HUDEP-2 (cell line): ENCODE results near the gene CALD1.

ENCODE experiments used
- DNase-seq, 76 experiments: peaks; one replicate each; lab custom pipeline; 2025; ENCODE audit not compliant: unreplicated experiment in 76 of 76; lab: John Stamatoyannopoulos, UW

CALD1 gene

GRCh38 chr7:134823400-134823799 lies 44.0 kb downstream of the CALD1 start:
- no peak for DNase-seq

GRCh38 chr7:134825666-134826065 lies 46.2 kb downstream of the CALD1 start:
- no peak for DNase-seq

DNA sequence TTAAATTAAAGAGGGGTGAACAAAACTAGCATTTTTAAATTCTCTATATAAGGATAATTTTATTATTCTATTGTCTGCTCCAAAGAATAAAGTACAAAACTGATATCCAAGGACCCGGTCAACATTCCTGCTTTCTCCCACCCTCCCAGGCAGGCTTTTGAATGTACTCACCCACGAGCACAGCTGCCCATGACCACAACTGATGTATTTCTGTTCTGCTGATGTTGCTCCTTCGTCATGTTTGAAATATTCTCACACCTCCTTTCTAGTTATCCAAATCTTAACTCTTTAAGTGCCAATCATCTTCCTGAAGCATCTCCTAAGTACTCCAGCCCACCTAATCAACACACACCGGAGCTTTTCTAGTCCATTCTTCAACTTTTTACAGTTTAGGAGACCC lies 46.7 kb downstream of the CALD1 start:
- DNase-seq, result no peak

DNA sequence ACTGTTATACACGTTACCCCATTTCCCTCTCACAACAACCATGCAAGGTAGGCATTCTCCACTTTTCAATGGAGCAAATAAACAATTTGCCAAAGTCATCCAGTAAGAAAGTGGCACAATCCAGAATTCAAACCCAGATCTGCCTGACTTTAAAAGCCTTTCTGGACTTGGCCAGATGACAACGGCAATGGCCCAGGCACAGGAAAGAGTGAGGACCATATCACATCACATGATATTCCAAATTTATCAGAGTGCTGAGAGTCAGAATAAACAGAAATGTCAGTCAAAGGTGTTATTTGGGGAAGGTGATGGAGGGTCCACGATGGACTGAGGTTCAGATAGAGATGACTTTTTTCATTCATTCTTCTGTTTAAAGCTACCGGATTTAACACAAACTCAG lies 48.0 kb downstream of the CALD1 start:
- DNase-seq, result no peak

- DNase-seq, result no peak
Observed at GRCh38 chr7:134827889-134828288, 48.5 kb downstream of the CALD1 start.

GRCh38 chr7:134828361-134828760 lies 48.9 kb downstream of the CALD1 start:
- no peak for DNase-seq

GRCh38 chr7:134829380-134829986 lies 50.0 kb downstream of the CALD1 start:
- no peak for DNase-seq

DNA sequence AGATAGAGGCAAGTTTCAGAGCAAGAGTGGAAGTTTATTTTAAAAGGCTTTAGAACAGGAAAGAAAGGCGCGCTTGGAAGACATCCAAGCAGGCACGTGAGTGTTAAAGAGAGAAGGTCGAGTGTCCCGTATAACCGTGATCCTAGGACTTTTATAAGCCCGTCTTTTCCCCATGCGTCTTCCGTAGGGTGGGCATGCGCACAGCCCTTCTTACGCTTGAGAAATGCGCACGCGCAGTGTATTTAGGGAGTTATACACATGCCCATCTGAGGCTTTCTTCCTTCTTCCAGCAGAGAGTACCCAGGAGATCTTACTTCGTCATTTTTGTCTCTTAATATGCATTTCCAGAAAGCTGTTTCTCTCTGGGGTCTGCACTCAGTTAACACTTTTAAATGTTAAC lies 52.4 kb downstream of the CALD1 start:
- DNase-seq, result no peak

DNA sequence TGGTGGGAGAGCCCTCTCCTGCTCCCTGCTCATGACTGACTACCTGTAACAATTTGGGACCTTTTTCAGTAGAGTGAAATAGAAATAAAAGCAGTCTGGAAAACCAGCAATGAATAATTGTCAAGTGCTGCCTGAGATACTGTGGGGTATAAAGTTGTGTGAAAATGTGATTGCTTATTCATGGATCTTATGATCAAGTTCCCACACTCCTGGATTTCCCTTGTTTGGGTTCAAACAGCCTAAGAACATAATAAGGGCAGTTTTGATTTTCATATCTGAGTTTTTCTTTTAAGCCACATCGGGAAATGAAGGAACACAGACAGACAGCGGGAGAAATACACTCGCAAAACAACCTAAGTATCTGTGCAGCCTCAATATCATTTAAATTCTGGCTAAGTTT lies 52.9 kb downstream of the CALD1 start:
- no peak for DNase-seq

GRCh38 chr7:134834689-134835462 lies 55.4 kb downstream of the CALD1 start:
- DNase-seq, result peak in 34 of 76 experiments; percentile 1 to 84 (median 38)

DNA sequence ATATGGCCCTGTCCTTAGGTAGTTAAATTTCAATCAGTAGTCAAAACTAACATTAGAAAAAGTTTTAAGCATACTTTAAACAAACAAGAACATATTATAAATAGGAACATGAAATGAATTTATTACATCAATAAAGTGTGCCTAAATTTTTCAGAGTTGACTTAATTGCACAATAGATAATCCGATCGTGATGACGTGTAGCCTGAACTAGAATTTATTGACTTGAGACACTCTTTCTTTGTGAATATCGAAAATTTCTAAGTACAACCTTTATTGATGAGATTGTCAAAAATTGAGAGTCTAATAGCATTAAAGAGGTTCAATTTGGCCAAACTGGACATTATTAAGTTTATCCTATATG lies 56.0 kb downstream of the CALD1 start:
- no peak for DNase-seq

GRCh38 chr7:134836447-134836846 lies 57.0 kb downstream of the CALD1 start:
- no peak for DNase-seq

- no peak for DNase-seq
Observed at GRCh38 chr7:134839298-134839697, 59.9 kb downstream of the CALD1 start.

GRCh38 chr7:134842062-134842461 lies 62.6 kb downstream of the CALD1 start:
- DNase-seq, result no peak

DNA sequence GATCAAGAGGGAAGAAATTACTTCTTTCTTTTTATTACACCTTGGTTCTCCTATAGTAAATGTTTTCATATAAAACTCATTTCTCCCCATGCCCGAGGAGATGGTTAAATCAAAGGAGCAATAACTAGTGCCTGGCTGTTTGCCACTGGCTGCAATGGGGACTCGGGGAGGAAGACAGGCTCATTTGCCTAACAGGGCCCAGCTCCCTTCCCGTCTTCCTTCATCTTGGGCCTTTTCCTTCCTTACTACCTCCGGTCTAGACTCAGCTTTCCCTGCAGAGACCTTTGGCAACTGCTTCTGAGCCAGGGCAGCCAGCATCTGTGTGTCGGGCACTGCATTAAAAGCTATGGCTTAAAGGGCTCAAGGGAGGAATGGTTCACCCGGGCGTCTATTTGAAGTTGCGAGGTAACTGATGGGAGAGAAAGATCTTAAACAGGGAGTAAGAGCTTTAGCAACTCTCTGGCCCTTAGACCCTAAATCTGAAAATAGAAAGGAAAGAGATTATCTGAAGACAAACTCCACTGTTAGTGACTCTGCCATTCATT lies 63.5 kb downstream of the CALD1 start:
- DNase-seq, result no peak

- no peak for DNase-seq
Observed at GRCh38 chr7:134844200-134844599, 64.8 kb downstream of the CALD1 start.

- DNase-seq, result no peak
Observed at GRCh38 chr7:134845461-134845860, 66.0 kb downstream of the CALD1 start.

- no peak for DNase-seq
Observed at GRCh38 chr7:134847851-134848588, 68.6 kb downstream of the CALD1 start.

DNA sequence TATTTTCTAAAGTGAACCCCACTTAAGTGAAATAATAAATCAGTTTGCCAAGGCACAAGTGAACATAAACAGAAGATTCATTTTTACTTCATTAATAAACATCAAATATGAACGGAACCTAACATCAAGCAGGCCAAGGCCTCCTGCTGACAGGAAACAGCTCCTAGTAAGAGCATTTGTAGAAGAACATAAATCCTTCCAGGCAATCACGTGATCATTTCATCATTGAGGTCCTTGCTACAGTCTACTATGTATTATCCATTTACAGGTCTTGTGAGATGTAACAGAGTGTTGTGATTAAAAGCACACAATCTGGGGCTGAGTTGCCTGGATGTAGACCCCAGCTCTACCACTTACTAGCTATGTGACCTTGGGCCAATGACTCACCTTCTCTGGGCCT lies 70.6 kb downstream of the CALD1 start:
- DNase-seq, result no peak

DNA sequence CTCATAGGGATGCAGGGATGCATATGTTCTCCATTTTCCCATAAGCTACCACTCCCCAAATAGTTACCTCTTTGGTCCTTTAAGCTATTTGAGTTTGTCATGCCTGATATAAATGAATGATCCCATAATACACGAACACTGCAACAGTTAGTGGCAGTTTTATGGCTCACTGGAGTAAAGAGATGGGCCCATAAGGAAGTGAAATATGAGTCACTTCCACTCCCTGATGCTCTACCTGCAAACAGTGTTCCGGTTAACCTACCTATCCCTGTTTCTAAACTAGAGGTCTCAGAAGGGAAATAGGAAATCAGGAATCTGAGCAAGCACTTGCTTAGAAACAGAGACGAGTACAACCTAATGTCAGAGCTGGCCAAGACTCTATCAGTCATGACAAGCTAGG lies 71.7 kb downstream of the CALD1 start:
- DNase-seq, result no peak

- no peak for DNase-seq
Observed at GRCh38 chr7:134852625-134853024, 73.2 kb downstream of the CALD1 start.

DNA sequence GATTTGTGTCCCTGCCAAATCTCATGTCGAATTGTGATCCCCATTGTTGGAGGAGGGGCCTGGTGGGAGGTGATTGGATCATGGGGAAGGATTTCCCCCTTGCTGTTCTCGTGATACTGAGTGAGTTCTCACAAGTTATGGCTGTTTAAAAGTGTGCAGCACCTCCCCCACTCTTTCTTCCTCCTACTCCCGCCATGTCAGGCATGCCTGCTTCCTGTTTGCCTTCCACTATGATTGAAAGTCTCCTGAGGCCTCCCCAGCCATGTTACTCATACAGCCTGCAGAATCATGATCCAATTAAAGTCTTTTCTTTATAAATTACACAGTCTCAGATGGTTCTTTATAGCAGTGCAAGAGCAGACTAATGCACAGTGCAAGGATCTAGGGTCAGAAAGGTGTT lies 75.4 kb downstream of the CALD1 start:
- DNase-seq, result no peak
